NK-92 (cell line): ENCODE measurements around the gene UTP14C.
"Not testable (repeated sequence)": the region's sequence is repeated elsewhere in the genome, so short reads cannot be mapped to it uniquely, and the experiment has no call there.

Experiments
- DNase-seq: peaks from one replicate; lab custom pipeline; 2025; ENCODE audit not compliant: unreplicated experiment; lab: John Stamatoyannopoulos, UW

UTP14C gene

GRCh38 chr13:52024481-52024880, at the start of gene UTP14C:
UTP14C (plus strand) TSS chr13:52024691; CDS start chr13:52028805, 4,114 bp downstream.
- DNase-seq = no peak

- DNase-seq = no peak
Observed at GRCh38 chr13:51976423-51976822, 48.1 kb upstream of the UTP14C start.

GRCh38 chr13:51976890-51977289, 47.6 kb upstream of the UTP14C start:
- DNase-seq = no peak

GRCh38 chr13:51977625-51978024, 46.9 kb upstream of the UTP14C start:
- DNase-seq = no peak

GRCh38 chr13:51978796-51979556, 45.5 kb upstream of the UTP14C start:
- no peak for DNase-seq

- no peak for DNase-seq
Observed at GRCh38 chr13:51980908-51981307, 43.6 kb upstream of the UTP14C start.

GRCh38 chr13:51981355-51981754, 43.1 kb upstream of the UTP14C start:
- no peak for DNase-seq

GRCh38 chr13:51983292-51983691, 41.2 kb upstream of the UTP14C start:
- not testable (repeated sequence) for DNase-seq

GRCh38 chr13:51984904-51985303, 39.6 kb upstream of the UTP14C start:
- DNase-seq = not testable (repeated sequence)

- no peak for DNase-seq
Observed at GRCh38 chr13:51988988-51989618, 35.4 kb upstream of the UTP14C start.

- no peak for DNase-seq
Observed at GRCh38 chr13:51993713-51994112, 30.8 kb upstream of the UTP14C start.

- DNase-seq = no peak
Observed at GRCh38 chr13:51995677-51996551, 28.6 kb upstream of the UTP14C start.

GRCh38 chr13:51996641-51997040, 27.9 kb upstream of the UTP14C start:
- DNase-seq = no peak

- DNase-seq = no peak
Observed at GRCh38 chr13:51997186-51997585, 27.3 kb upstream of the UTP14C start.

GRCh38 chr13:51997641-51998330, 26.7 kb upstream of the UTP14C start:
- DNase-seq = no peak

GRCh38 chr13:51998723-51999509, 25.6 kb upstream of the UTP14C start:
- no peak for DNase-seq

- no peak for DNase-seq
Observed at GRCh38 chr13:51999510-51999911, 25.0 kb upstream of the UTP14C start.

- DNase-seq = no peak
Observed at GRCh38 chr13:51999921-52000320, 24.6 kb upstream of the UTP14C start.

- no peak for DNase-seq
Observed at GRCh38 chr13:52001120-52001731, 23.3 kb upstream of the UTP14C start.

GRCh38 chr13:52002361-52002760, 22.1 kb upstream of the UTP14C start:
- DNase-seq = no peak
